CD4-positive, alpha-beta T cell treated with Interleukin-15 for 1 hour (primary cell): ENCODE results near the gene RPS6KA1.
"Not testable (repeated sequence)": the region's sequence is repeated elsewhere in the genome, so short reads cannot be mapped to it uniquely, and the experiment has no call there.

ENCODE experiments used
- DNase-seq: peaks from one replicate; pipeline ENCODE4 v3.0.0-alpha.2; 2020

Gene RPS6KA1

GRCh38 chr1:26603856-26604255, 74.3 kb downstream of the RPS6KA1 start:
- no peak for DNase-seq

GRCh38 chr1:26607186-26607585, 77.6 kb downstream of the RPS6KA1 start:
- no peak for DNase-seq

GRCh38 chr1:26608895-26609294, 79.3 kb downstream of the RPS6KA1 start:
- DNase-seq = no peak

- DNase-seq = no peak
Measured at GRCh38 chr1:26610781-26611180, 81.2 kb downstream of the RPS6KA1 start.

- not testable (repeated sequence) for DNase-seq
Measured at GRCh38 chr1:26612627-26613026, 83.1 kb downstream of the RPS6KA1 start.

- no peak for DNase-seq
Measured at GRCh38 chr1:26614655-26615411, 85.3 kb downstream of the RPS6KA1 start.

- DNase-seq = no peak
Measured at GRCh38 chr1:26616881-26617280, 87.3 kb downstream of the RPS6KA1 start.

- DNase-seq = no peak
Measured at GRCh38 chr1:26618561-26618960, 89.0 kb downstream of the RPS6KA1 start.
